SK-N-SH (cell line): ENCODE results near the gene DCAF11. TPM values are rescaled to one million over a fixed set of nuclear protein-coding genes. Genes with fewer than 3 reads are reported as not detected.
"Not testable (repeated sequence)": the region's sequence is repeated elsewhere in the genome, so short reads cannot be mapped to it uniquely, and the experiment has no call there.

Experiments
- CTCF ChIA-PET: fragments of 300-600, 350-600 bp; formaldehyde crosslinking; extraction: SDS; loops from one replicate; lab custom pipeline; 2021; lab: Yijun Ruan, JAX
- POLR2A ChIA-PET: fragments of 350-600 bp; sonication (Branson Sonifier 250); formaldehyde crosslinking; extraction: SDS; loops from one replicate; lab custom pipeline; 2020; ENCODE audit warnings: antibody characterized with exemption, inconsistent platforms; lab: Yijun Ruan, JAX
- DNase-seq: peaks from one replicate; pipeline ENCODE4 v3.0.0; 2012
- H2AFZ ChIP-seq: fragments of 200-600 bp; sonication (generic); 2 replicates; pipeline ENCODE4 v1.8.1; 2016; ENCODE audit warnings: antibody characterized with exemption, mild to moderate bottlenecking, low read depth
- H3F3A ChIP-seq: fragments of 200-600 bp; sonication (generic); replicated peaks from 2 replicates; pipeline ENCODE3; 2016; ENCODE audit warnings: antibody characterized with exemption, mild to moderate bottlenecking; ENCODE audit not compliant: insufficient read depth
- H3K27ac ChIP-seq, 2 experiments: fragments of 200-500 bp in 1 of 2; fragments of 200-600 bp in 1 of 2; sonication (Bioruptor generic) in 1 of 2; sonication (generic), shearing (Covaris generic) in 1 of 2; 2 replicates each; pipeline versions ENCODE4 v1.5.1 to v1.6.1; 2014 to 2016; ENCODE audit warnings: low read depth in 2 of 2, inconsistent platforms in 1 of 2, low read length in 1 of 2, mild to moderate bottlenecking in 1 of 2, mixed read lengths in 1 of 2
- H3K27me3 ChIP-seq: fragments of 200-600 bp; sonication (generic), shearing (Covaris generic); 2 replicates; pipeline ENCODE4 v1.6.1; 2016; ENCODE audit warnings: mixed run types; ENCODE audit not compliant: insufficient read depth
- H3K36me3 ChIP-seq, 2 experiments: fragments of 200-500 bp in 1 of 2; fragments of 200-600 bp in 1 of 2; sonication (Bioruptor generic) in 1 of 2; sonication (generic) in 1 of 2; replicated peaks in 1 of 2; 2 replicates each; pipeline versions ENCODE3 to v1.5.1; 2014 to 2016; ENCODE audit warnings: low read length in 1 of 2, mild to moderate bottlenecking in 1 of 2; ENCODE audit not compliant: insufficient read depth in 2 of 2, control insufficient read depth in 1 of 2
- H3K4me1 ChIP-seq, 2 experiments: fragments of 200-500 bp in 1 of 2; fragments of 200-600 bp in 1 of 2; sonication (Bioruptor generic) in 1 of 2; sonication (generic), shearing (Covaris generic) in 1 of 2; 2 replicates each; pipeline versions ENCODE4 v1.5.1 to v1.6.1; 2014 to 2016; ENCODE audit warnings: low read depth in 1 of 2, low read length in 1 of 2, mixed run types in 1 of 2; ENCODE audit not compliant: insufficient read depth in 2 of 2, control insufficient read depth in 1 of 2
- H3K4me2 ChIP-seq: fragments of 200-600 bp; sonication (generic), shearing (Covaris generic); 2 replicates; pipeline ENCODE4 v1.6.1; 2017; ENCODE audit warnings: mixed run types
- H3K4me3 ChIP-seq, 2 experiments: fragments of 200-500 bp in 1 of 2; fragments of 200-600 bp in 1 of 2; sonication (Bioruptor generic) in 1 of 2; sonication (generic), shearing (Covaris generic) in 1 of 2; 2 replicates each; pipeline versions ENCODE4 v1.5.1 to v1.8.1; 2014 to 2016; ENCODE audit warnings: low read depth in 2 of 2, inconsistent platforms in 1 of 2, low read length in 1 of 2, mild to moderate bottlenecking in 1 of 2, mixed read lengths in 1 of 2, moderate library complexity in 1 of 2
- H3K79me2 ChIP-seq: fragments of 200-600 bp; sonication (generic); 2 replicates; pipeline ENCODE4 v1.8.1; 2017; ENCODE audit warnings: mild to moderate bottlenecking; ENCODE audit not compliant: insufficient read depth
- H3K9ac ChIP-seq: fragments of 200-600 bp; sonication (generic); 2 replicates; pipeline ENCODE4 v1.6.1; 2017; ENCODE audit warnings: mixed run types
- H3K9me2 ChIP-seq: fragments of 200-600 bp; sonication (generic); 2 replicates; pipeline ENCODE4 v1.6.1; 2017; ENCODE audit warnings: mixed run types
- H3K9me3 ChIP-seq: fragments of 200-600 bp; sonication (generic); 2 replicates; pipeline ENCODE4 v1.6.1; 2017; ENCODE audit warnings: mixed run types, mild to moderate bottlenecking, moderate library complexity
- H4K20me1 ChIP-seq: fragments of 200-600 bp; sonication (generic); 2 replicates; pipeline ENCODE4 v1.6.1; 2017; ENCODE audit warnings: mild to moderate bottlenecking, mixed run types; ENCODE audit not compliant: insufficient read depth
- ELF1 ChIP-seq: IDR thresholded peaks from 2 replicates; pipeline ENCODE4 v1.4.0; 2012
- FOSL2 ChIP-seq: IDR thresholded peaks from 2 replicates; pipeline ENCODE4 v1.4.0; 2012; ENCODE audit warnings: low read depth, mild to moderate bottlenecking, moderate library complexity, borderline replicate concordance
- FOXJ3 ChIP-seq: sonication (generic); formaldehyde crosslinking; IDR thresholded peaks from 2 replicates; pipeline ENCODE4 v1.5.1; 2020; ENCODE audit warnings: mild to moderate bottlenecking, missing genetic modification reagents
- JUND ChIP-seq: IDR thresholded peaks from 2 replicates; pipeline ENCODE4 v1.4.0; 2012
- MEF2A ChIP-seq: IDR thresholded peaks from 2 replicates; pipeline ENCODE4 v1.4.0; 2012; ENCODE audit warnings: low read depth, borderline replicate concordance
- NFIC ChIP-seq: IDR thresholded peaks from 2 replicates; pipeline ENCODE4 v1.4.0; 2012; ENCODE audit warnings: borderline replicate concordance
- PBX3 ChIP-seq: IDR thresholded peaks from 2 replicates; pipeline ENCODE4; 2012
- POLR2AphosphoS5 ChIP-seq: IDR thresholded peaks from 2 replicates; pipeline ENCODE4 v1.6.1; 2012; ENCODE audit warnings: low read depth, low read length
- RFX5 ChIP-seq: IDR thresholded peaks from 2 replicates; pipeline ENCODE4 v1.6.1; 2012; ENCODE audit warnings: mild to moderate bottlenecking, improper control_type of control experiment, low read length
- RXRA ChIP-seq: IDR thresholded peaks from 2 replicates; pipeline ENCODE4 v1.4.0; 2012; ENCODE audit warnings: low read depth, mild to moderate bottlenecking, borderline replicate concordance
- SIN3A ChIP-seq: IDR thresholded peaks from 2 replicates; pipeline ENCODE4 v1.6.1; 2012; ENCODE audit warnings: low read depth, mild to moderate bottlenecking, low read length, moderate library complexity, borderline replicate concordance
- SMC3 ChIP-seq: IDR thresholded peaks from 2 replicates; pipeline ENCODE4 v1.6.1; 2012; ENCODE audit warnings: low read depth, low read length, improper control_type of control experiment
- TAF1 ChIP-seq: IDR thresholded peaks from 2 replicates; pipeline ENCODE4 v1.6.1; 2012; ENCODE audit warnings: low read depth, mild to moderate bottlenecking, low read length, moderate library complexity, borderline replicate concordance
- TCF12 ChIP-seq: IDR thresholded peaks from 2 replicates; pipeline ENCODE4 v1.4.0; 2012
- USF1 ChIP-seq: IDR thresholded peaks from 2 replicates; pipeline ENCODE4 v1.4.0; 2012; ENCODE audit warnings: low read depth, borderline replicate concordance
- WGBS: methylation state at CpG from one replicate; pipeline ENCODE4 v1.1.6; 2017; ENCODE audit warnings: low lambda C conversion rate; 5-methylcytosine and 5-hydroxymethylcytosine counted together
- polyA plus RNA-seq, 3 experiments: library from polyadenylated mRNA; depleted of rRNA; stranded (reverse); fragments of >200 nt; gene quantifications; 2 replicates each; pipeline ENCODE4 v1.2.3, GENCODE V29; 2012

DCAF11 gene
- polyA plus RNA-seq, 1 of the 3 experiments (the other 2 are of a cell fraction): 34.6 TPM

GRCh38 chr14:24103451-24103850 lies 11.1 kb upstream of the DCAF11 start:
- H3K4me3 ChIP-seq: no peak overlapping the region
- CTCF ChIA-PET: interaction anchor here (9.9 to 25.4 kb wide), 2 partner anchors 9 to 38 kb away, joined by 219 to 1159 read pairs; partner anchors contain the start of genes CARMIL3, CPNE6 and PCK2
- no peak overlapping the region for H3K27ac ChIP-seq
- WGBS: 83% methylated on average over 12 of the region's 13 CpGs
- no peaks in the 10 kb centered on the region for H3K79me2 ChIP-seq
- no peak overlapping the region for H2AFZ ChIP-seq
- POLR2A ChIA-PET: interaction anchor here (1.3 kb wide), 1 partner anchor 11 kb away, joined by 4 read pairs; the partner anchor contains the start of genes DCAF11 and NRL
- DNase-seq: no peak
- H3K27me3 ChIP-seq: no peaks in the 10 kb centered on the region
- no peaks in the 10 kb centered on the region; a peak in 1 of 4 replicates for H3K4me1 ChIP-seq
- peaks cover 0 to 23% of the 10 kb centered on the region in 2 experiments for H3K36me3 ChIP-seq
- H3K4me2 ChIP-seq: no peak overlapping the region
- H3K9me3 ChIP-seq: no peaks in the 10 kb centered on the region
- H3K9me2 ChIP-seq: no peaks in the 10 kb centered on the region
- no peaks in the 10 kb centered on the region for H4K20me1 ChIP-seq
- TF ChIP-seq NFIC (no peak), PBX3 (no peak), FOSL2 (no peak), MEF2A (no peak), TAF1 (no peak), SIN3A (no peak), POLR2AphosphoS5 (no peak), ELF1 (no peak), FOXJ3 (no peak), RFX5 (no peak), TCF12 (no peak), RXRA (no peak), JUND (no peak), USF1 (no peak), SMC3 (no peak)
- H3F3A ChIP-seq: peaks cover 1% of the 10 kb centered on the region
- no peak overlapping the region for H3K9ac ChIP-seq

GRCh38 chr14:24105609-24106239 lies 8.9 kb upstream of the DCAF11 start:
- not testable (repeated sequence) for H2AFZ ChIP-seq, H3K4me3 ChIP-seq, H3K79me2 ChIP-seq, H3K9me3 ChIP-seq, H3K9ac ChIP-seq, H3F3A ChIP-seq, H3K9me2 ChIP-seq, H3K27me3 ChIP-seq, H3K4me1 ChIP-seq, H4K20me1 ChIP-seq, DNase-seq, H3K27ac ChIP-seq, H3K4me2 ChIP-seq
- CTCF ChIA-PET: interaction anchor here (9.9 to 25.4 kb wide), 2 partner anchors 11 to 40 kb away, joined by 219 to 1159 read pairs; partner anchors contain the start of genes CARMIL3, CPNE6 and PCK2
- POLR2A ChIA-PET: interaction anchor here (0.7 to 1.7 kb wide), 3 partner anchors 9 to 47 kb away, joined by 3 to 6 read pairs (median 5); no protein-coding TSS in a partner anchor
- peaks cover 0 to 14% of the 10 kb centered on the region in 2 experiments for H3K36me3 ChIP-seq
- 95% methylated on average over 8 of the region's 8 CpGs for WGBS
